Esophagus squamous epithelium (tissue), 5 donors: ENCODE measurements around the gene HAPSTR1. TPM values are rescaled to one million over a fixed set of nuclear protein-coding genes. Genes with fewer than 3 reads are reported as not detected.
"Not testable (repeated sequence)": the region's sequence is repeated elsewhere in the genome, so short reads cannot be mapped to it uniquely, and the experiment has no call there.

Experiments used
- DNase-seq: peaks from one replicate; lab custom pipeline; 2025; lab: John Stamatoyannopoulos, UW
- H3K27ac ChIP-seq, 4 donors: fragments of 200-600 bp; sonication (generic); one replicate each; pipeline ENCODE4 v1.5.1; 2016 to 2019; ENCODE audit warnings: mild to moderate bottlenecking in 1 of 4
- H3K27me3 ChIP-seq, 4 donors: fragments of 200-600 bp; sonication (generic); 1 replicate in 3 of 4; 2 replicates in 1 of 4; pipeline versions ENCODE4 v1.5.1 to v1.6.0; 2017 to 2021; ENCODE audit warnings: antibody characterized with exemption in 1 of 4
- H3K36me3 ChIP-seq, 3 donors: fragments of 200-600 bp; sonication (generic); one replicate each; pipeline ENCODE4 v1.5.1; 2016 to 2019
- H3K4me1 ChIP-seq, 3 donors: fragments of 200-600 bp; sonication (generic); one replicate each; pipeline ENCODE4 v1.5.1; 2017 to 2019
- H3K4me3 ChIP-seq, 4 donors: fragments of 200-600 bp; sonication (generic); 1 replicate in 3 of 4; 2 replicates in 1 of 4; pipeline ENCODE4 v1.5.1; 2016 to 2019; ENCODE audit warnings: mild to moderate bottlenecking in 2 of 4, moderate library complexity in 1 of 4
- H3K9me3 ChIP-seq, 3 donors: fragments of 200-600 bp; sonication (generic); one replicate each; pipeline ENCODE4 v1.5.1; 2016 to 2019
- POLR2A ChIP-seq, 4 donors: fragments of 450-650 bp; IDR thresholded peaks; one replicate each; pipeline ENCODE4 v1.6.1; 2017; ENCODE audit warnings: antibody characterized with exemption in 4 of 4, mild to moderate bottlenecking in 4 of 4, moderate library complexity in 3 of 4
- WGBS, 2 donors: methylation state at CpG; one replicate each; pipeline ENCODE4 v1.1.5; 2018; 5-methylcytosine and 5-hydroxymethylcytosine counted together
- intact Hi-C: fragments of 100-400 bp; cut with DNase I; formaldehyde crosslinking; loops from one replicate; pipeline ENCODE4 v1.15.0; 2022
- total RNA-seq, 4 donors: library from RNA; depleted of rRNA; stranded (reverse); fragments of >200 nt; gene quantifications; one replicate each; pipeline ENCODE4 v1.1.0, GENCODE V29; 2016
- TF ChIP-seq, protein P1 (sequence below), 6 experiments: fragments of 450-650 bp in 4 of 6; fragments of 200-600 bp in 2 of 6; sonication (generic) in 2 of 6; IDR thresholded peaks; one replicate each; pipeline ENCODE4 v1.5.1; 2016 to 2019; ENCODE audit warnings: antibody characterized with exemption in 6 of 6, mild to moderate bottlenecking in 4 of 6, moderate library complexity in 4 of 6
- donor health status: DM: yes; HTN: yes; CAD: no.

HAPSTR1 gene
- total RNA-seq, 4 donors from 2014 or later = 37.8 to 59.8 (median 47.0) TPM

DNA sequence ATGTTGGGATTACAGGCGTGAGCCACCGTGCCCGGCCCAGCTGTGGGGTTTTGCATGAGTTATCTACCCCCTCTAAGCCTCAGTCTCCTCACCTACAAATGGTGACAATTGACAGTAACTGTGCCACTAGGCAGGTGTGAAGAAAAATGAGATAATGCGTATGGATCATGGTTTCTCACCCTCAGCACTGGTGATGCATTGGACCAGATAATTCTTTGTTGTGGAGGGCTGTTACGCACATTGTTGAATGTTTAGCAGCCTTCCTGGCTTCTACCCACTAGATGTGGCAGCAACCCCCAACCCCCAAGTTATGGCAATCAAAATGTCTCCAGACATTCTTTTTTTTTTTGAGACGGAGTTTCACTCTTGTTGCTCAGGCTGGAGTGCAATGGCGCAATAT lies 9.0 kb upstream of the HAPSTR1 start:
- no peak for DNase-seq
- Histone ChIP-seq H3K36me3 (no peaks in the 10 kb centered on the region), H3K27ac (no peak overlapping the region), H3K4me1 (no peaks in the 10 kb centered on the region), H3K27me3 (no peaks in the 10 kb centered on the region), H3K4me3 (no peak overlapping the region), H3K9me3 (peaks cover 0 to 4% (median 0%) of the 10 kb centered on the region in 3 donors)
- intact Hi-C loops = no loop called here
- TF ChIP-seq, protein P1, sequence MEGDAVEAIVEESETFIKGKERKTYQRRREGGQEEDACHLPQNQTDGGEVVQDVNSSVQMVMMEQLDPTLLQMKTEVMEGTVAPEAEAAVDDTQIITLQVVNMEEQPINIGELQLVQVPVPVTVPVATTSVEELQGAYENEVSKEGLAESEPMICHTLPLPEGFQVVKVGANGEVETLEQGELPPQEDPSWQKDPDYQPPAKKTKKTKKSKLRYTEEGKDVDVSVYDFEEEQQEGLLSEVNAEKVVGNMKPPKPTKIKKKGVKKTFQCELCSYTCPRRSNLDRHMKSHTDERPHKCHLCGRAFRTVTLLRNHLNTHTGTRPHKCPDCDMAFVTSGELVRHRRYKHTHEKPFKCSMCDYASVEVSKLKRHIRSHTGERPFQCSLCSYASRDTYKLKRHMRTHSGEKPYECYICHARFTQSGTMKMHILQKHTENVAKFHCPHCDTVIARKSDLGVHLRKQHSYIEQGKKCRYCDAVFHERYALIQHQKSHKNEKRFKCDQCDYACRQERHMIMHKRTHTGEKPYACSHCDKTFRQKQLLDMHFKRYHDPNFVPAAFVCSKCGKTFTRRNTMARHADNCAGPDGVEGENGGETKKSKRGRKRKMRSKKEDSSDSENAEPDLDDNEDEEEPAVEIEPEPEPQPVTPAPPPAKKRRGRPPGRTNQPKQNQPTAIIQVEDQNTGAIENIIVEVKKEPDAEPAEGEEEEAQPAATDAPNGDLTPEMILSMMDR (IDR thresholded peaks at IDR 0.05) = no peak
- no peak for TF ChIP-seq POLR2A (IDR thresholded peaks at IDR 0.05)
- 73 to 91% methylated on average over 3 to 7 of the region's 7 CpGs for WGBS, 2 donors

GRCh38 chr16:9087733-9088132 lies 3.7 kb upstream of the HAPSTR1 start:
- peaks cover 0 to 12% (median 7%) of the 10 kb centered on the region in 3 donors for H3K4me1 ChIP-seq
- DNase-seq, H3K27me3 ChIP-seq, H3K4me3 ChIP-seq, H3K9me3 ChIP-seq, H3K27ac ChIP-seq, H3K36me3 ChIP-seq, intact Hi-C loops: not testable (repeated sequence)
- WGBS, 2 donors = 75 to 78% methylated on average over 7 of the region's 7 CpGs

- intact Hi-C loops = no loop called here
- 84 to 88% methylated on average over 10 of the region's 10 CpGs for WGBS, 2 donors
- TF ChIP-seq, protein P1 (IDR thresholded peaks at IDR 0.05) = no peak
- TF ChIP-seq POLR2A (IDR thresholded peaks at IDR 0.05) = no peak
Measured at GRCh38 chr16:9088848-9089247, 2.6 kb upstream of the HAPSTR1 start.

GRCh38 chr16:9089660-9090059 lies 1.8 kb upstream of the HAPSTR1 start:
- Histone ChIP-seq H3K27me3 (no peaks in the 10 kb centered on the region), H3K9me3 (no peaks in the 10 kb centered on the region), H3K4me1 (peaks cover 7 to 30% (median 19%) of the 10 kb centered on the region in 3 donors), H3K36me3 (no peaks in the 10 kb centered on the region), H3K4me3 (peak overlapping the region in 3 of 4 donors; percentile 86 to 98 (median 96)), H3K27ac (peak overlapping the region; percentile 75 to 98 (median 88))
- intact Hi-C loops = no loop called here
- DNase-seq = no peak
- no peak for TF ChIP-seq POLR2A (IDR thresholded peaks at IDR 0.05)
- TF ChIP-seq, protein P1 (IDR thresholded peaks at IDR 0.05) = no peak
- WGBS, 2 donors = 91 to 92% methylated on average over 6 of the region's 6 CpGs

More at GRCh38 chr16:9088848-9089247, 2.6 kb upstream of the HAPSTR1 start:
- no peak for DNase-seq
- Histone ChIP-seq H3K36me3 (no peaks in the 10 kb centered on the region), H3K27me3 (no peaks in the 10 kb centered on the region), H3K4me1 (peaks cover 4 to 21% (median 11%) of the 10 kb centered on the region in 3 donors), H3K9me3 (no peaks in the 10 kb centered on the region), H3K4me3 (no peak overlapping the region), H3K27ac (no peak overlapping the region)

DNA sequence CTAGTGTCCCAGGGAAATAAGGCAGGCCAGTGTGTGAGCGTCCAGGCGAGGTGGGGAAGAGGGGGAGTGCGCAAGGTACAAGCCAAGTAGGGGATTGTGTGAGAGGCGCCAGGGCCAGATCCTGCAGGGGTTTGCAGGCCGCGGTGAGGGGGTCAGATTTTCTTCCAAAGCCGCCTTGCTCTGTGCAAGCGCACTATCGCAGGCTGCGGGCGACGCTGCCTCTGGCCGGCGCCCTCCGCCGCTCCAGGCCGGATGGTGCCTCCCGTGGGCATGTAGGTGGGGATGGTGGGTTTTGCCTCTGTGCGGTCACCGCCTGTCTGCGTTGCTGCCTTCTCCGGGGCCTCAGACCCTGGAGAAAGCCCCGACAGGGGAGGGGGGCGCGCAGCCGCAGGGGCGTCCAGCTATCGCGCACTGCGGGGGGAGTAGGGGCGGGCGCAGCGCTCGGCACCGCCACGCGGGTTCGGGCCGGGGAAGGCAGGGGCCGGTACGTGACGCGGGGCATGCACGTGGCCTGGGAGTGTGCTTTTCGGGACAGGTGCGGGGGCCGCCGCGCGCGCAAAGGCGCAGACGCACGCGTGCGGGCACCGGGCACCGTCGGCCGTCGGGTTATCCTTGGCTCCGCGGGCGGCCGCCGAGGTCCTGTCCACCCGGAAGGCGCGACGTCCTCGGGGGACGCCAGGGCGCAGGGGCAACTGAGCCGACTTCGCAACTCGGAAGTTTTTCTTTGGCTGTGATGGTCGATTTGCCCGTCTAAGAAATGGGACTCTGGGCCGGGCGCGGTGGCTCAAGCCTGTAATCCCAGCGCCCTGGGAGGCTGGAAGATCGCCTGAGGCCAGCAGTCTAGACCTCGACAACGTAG lies 1.1 kb upstream of the HAPSTR1 start:
- Histone ChIP-seq H3K9me3 (no peaks in the 10 kb centered on the region), H3K36me3 (peaks cover 0 to 4% (median 0%) of the 10 kb centered on the region in 3 donors), H3K4me3 (peak overlapping the region; percentile 38 to 98 (median 91)), H3K27ac (peak overlapping the region; percentile 75 to 98 (median 88)), H3K27me3 (no peaks in the 10 kb centered on the region), H3K4me1 (peaks cover 8 to 36% (median 26%) of the 10 kb centered on the region in 3 donors)
- intact Hi-C loops = no loop called here
- TF ChIP-seq, protein P1 (IDR thresholded peaks at IDR 0.05) = no peak
- no peak for TF ChIP-seq POLR2A (IDR thresholded peaks at IDR 0.05)
- no peak for DNase-seq
- 25 to 29% methylated on average over 11 to 12 of the region's 85 CpGs for WGBS, 2 donors
